Astrocyte of the hippocampus (primary cell): ENCODE measurements around the gene TMPRSS9.

Experiments
- DNase-seq: peaks from one replicate; pipeline ENCODE4 v3.0.0; 2011; ENCODE audit warnings: low read depth, low spot score

The TMPRSS9 gene

GRCh38 chr19:2329501-2329916 is 30.6 kb upstream of the TMPRSS9 start:
- DNase-seq, result no peak

GRCh38 chr19:2330255-2330631 is 29.8 kb upstream of the TMPRSS9 start:
- no peak for DNase-seq

- DNase-seq, result no peak
These were observed 29.3 kb upstream of the TMPRSS9 start for GRCh38 chr19:2330632-2331284.

GRCh38 chr19:2331601-2332246 is 28.3 kb upstream of the TMPRSS9 start:
- DNase-seq, result no peak

- no peak for DNase-seq
These were observed 27.6 kb upstream of the TMPRSS9 start for GRCh38 chr19:2332341-2333026.

GRCh38 chr19:2333027-2333806 is 26.8 kb upstream of the TMPRSS9 start:
- no peak for DNase-seq

- no peak for DNase-seq
These were observed 26.3 kb upstream of the TMPRSS9 start for GRCh38 chr19:2333807-2334211.

GRCh38 chr19:2334426-2334825 is 25.6 kb upstream of the TMPRSS9 start:
- DNase-seq, result no peak

GRCh38 chr19:2334986-2335846 is 24.8 kb upstream of the TMPRSS9 start:
- DNase-seq, result no peak

- DNase-seq, result no peak
These were observed 24.2 kb upstream of the TMPRSS9 start for GRCh38 chr19:2335848-2336247.

GRCh38 chr19:2336528-2337328 is 23.3 kb upstream of the TMPRSS9 start:
- DNase-seq, result no peak

GRCh38 chr19:2337329-2337707 is 22.7 kb upstream of the TMPRSS9 start:
- peak; percentile 89 for DNase-seq

- DNase-seq, result no peak
These were observed 21.9 kb upstream of the TMPRSS9 start for GRCh38 chr19:2338055-2338615.

GRCh38 chr19:2338751-2339643 is 21.1 kb upstream of the TMPRSS9 start:
- no peak for DNase-seq

- DNase-seq, result no peak
These were observed 20.3 kb upstream of the TMPRSS9 start for GRCh38 chr19:2339644-2340310.

GRCh38 chr19:2340496-2341243 is 19.4 kb upstream of the TMPRSS9 start:
- DNase-seq, result no peak

GRCh38 chr19:2341244-2341751 is 18.8 kb upstream of the TMPRSS9 start:
- no peak for DNase-seq

GRCh38 chr19:2341982-2342381 is 18.1 kb upstream of the TMPRSS9 start:
- DNase-seq, result no peak
